Heart right ventricle (tissue), 16 donors: ENCODE results near the gene CCT7. TPM values are rescaled to one million over a fixed set of nuclear protein-coding genes. Genes with fewer than 3 reads are reported as not detected.

Experiments used
- ATAC-seq, 8 donors: fragments of 200-7000 bp; cut with Tn5 transposase; one replicate each; pipeline ENCODE4 v1.9.1; 2020; ENCODE audit warnings: mild to moderate bottlenecking in 8 of 8, moderate library complexity in 8 of 8, moderate number of reproducible peaks in 1 of 8
- DNase-seq, 2 donors: peaks; one replicate each; pipeline ENCODE4 v3.0.0-alpha.2; 2020
- H3K27ac ChIP-seq, 10 donors: fragments of 200-600 bp; sonication (generic) in 2 of 10; one replicate each; pipeline versions ENCODE4 v1.5.0 to v1.8.0; 2020 to 2022; ENCODE audit warnings: mild to moderate bottlenecking in 3 of 10
- H3K27me3 ChIP-seq, 7 donors: fragments of 200-600 bp; one replicate each; pipeline ENCODE4 v1.8.0; 2021 to 2022; ENCODE audit warnings: mild to moderate bottlenecking in 2 of 7
- H3K36me3 ChIP-seq, 9 donors: fragments of 200-600 bp; sonication (generic) in 1 of 9; one replicate each; pipeline versions ENCODE4 v1.5.0 to v1.8.0; 2020 to 2022; ENCODE audit warnings: mild to moderate bottlenecking in 2 of 9
- H3K4me1 ChIP-seq, 9 donors: fragments of 200-600 bp; sonication (generic) in 1 of 9; one replicate each; pipeline versions ENCODE4 v1.5.0 to v1.8.0; 2020 to 2022; ENCODE audit warnings: mild to moderate bottlenecking in 4 of 9
- H3K4me3 ChIP-seq, 10 donors: fragments of 200-600 bp; sonication (generic) in 2 of 10; one replicate each; pipeline versions ENCODE4 v1.5.0 to v1.8.0; 2020 to 2022; ENCODE audit warnings: mild to moderate bottlenecking in 7 of 10, moderate library complexity in 2 of 10
- H3K9me3 ChIP-seq, 11 donors: fragments of 200-600 bp in 10 of 11; sonication (generic) in 2 of 11; one replicate each; pipeline versions ENCODE4 v1.5.0 to v1.8.0; 2013 to 2022; ENCODE audit warnings: mild to moderate bottlenecking in 2 of 11, control low read depth in 1 of 11, moderate library complexity in 1 of 11
- WGBS, 2 donors: extraction: QIAGEN DNeasy Blood & Tissue Kit; methylation state at CpG; one replicate each; pipeline ENCODE4 v1.1.7; 2013; ENCODE audit warnings: inconsistent platforms in 1 of 2; 5-methylcytosine and 5-hydroxymethylcytosine counted together
- intact Hi-C, 10 donors: fragments of 100-400 bp; cut with DNase I; formaldehyde crosslinking; loops; one replicate each; pipeline versions ENCODE4 v1.11.1 to v1.14.2; 2022
- polyA plus RNA-seq, 2 donors: library from polyadenylated mRNA; stranded (reverse); fragments of 200-250 nt; gene quantifications; one replicate each; pipeline ENCODE4 v1.2.3, GENCODE V29; 2013
- total RNA-seq, 10 donors: library from RNA; stranded (reverse); fragmentation: NEBNext Ultra II Directional in 3 of 10; extraction: Animal tissue kit (Norgen Biotek cat#: 25700) in 3 of 10; gene quantifications; one replicate each; pipeline versions ENCODE4 v1.2.1 to v1.2.4, GENCODE V29; 2021 to 2023
- TF ChIP-seq, protein P1 (sequence below), 9 donors: fragments of 200-600 bp; sonication (generic) in 2 of 9; IDR thresholded peaks; one replicate each; pipeline versions ENCODE4 v1.5.0 to v1.8.0; 2021 to 2022; ENCODE audit warnings: antibody characterized with exemption in 9 of 9, mild to moderate bottlenecking in 5 of 9, moderate library complexity in 1 of 9
- donor health status: Arrhythmogenic right ventricular cardiomyopathy.
- donor health status: ischemic (EF 13 %, LVEDD 7.1; RV severe dilation, severe dysfunction).
- donor health status: healthy with polysubstance abuse.
- donor health status: DM: no; HTN: yes; CAD: no.
- donor health status: DM: no; HTN: no; CAD: no.
- donor health status: ischemic (EF 25% LVEDD 6.9; RV normal size, moderate dysfunction).
- donor health status: ischemic (EF 25% LVEDD 5.7; RV mildly dilated, moderate dysfunction).
- donor health status: healthy.
- donor health status: DM: yes; HTN: yes; CAD: no.
- donor health status: Ischemic cardiomyopathy.
- donor health status: ischemic (EF 35%, LVEDD 5.7; RV mildly dilated, moderate dysfunction).
- donor health status: nonischemic (EF 11% LVEDD 7.7; RV severe dilation, severe dysfunction).
- donor health status: DM: yes; HTN: yes; CAD: no.
- donor health status: PGD.
- donor health status: ischemic (EF 29% LVEDD 5.4; RV normal size, mild dysfunction).
- donor health status: nonischemic (EF 23%, LVEDD 6.1; RV moderate dilation, normal function).

Gene CCT7
- total and polyA plus RNA-seq, 12 donors = 162 to 332 (median 180) TPM

DNA sequence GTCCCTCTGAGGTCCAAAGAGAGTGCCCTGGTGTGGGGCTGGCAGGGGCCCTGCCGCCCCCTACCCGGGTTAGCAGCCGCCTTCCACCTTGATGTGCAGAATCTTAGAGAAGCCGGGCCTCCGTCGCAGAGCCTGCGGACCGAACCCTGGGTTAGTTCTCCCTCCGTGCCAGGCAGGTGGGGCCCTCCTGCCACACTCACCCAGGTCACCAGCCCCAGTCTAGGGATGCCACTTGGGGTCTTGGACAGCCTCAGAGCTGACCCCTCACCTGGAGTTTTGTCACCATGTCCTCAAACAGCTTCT, 24.8 kb downstream of the CCT7 start:
- no peak overlapping the region for H3K27ac ChIP-seq
- no peak overlapping the region for H3K4me3 ChIP-seq
- peaks cover 0 to 14% (median 3%) of the 10 kb centered on the region in 9 donors for H3K36me3 ChIP-seq
- 95 to 98% methylated on average over 9 of the region's 9 CpGs for WGBS, 2 donors
- H3K27me3 ChIP-seq = peaks cover 0 to 4% (median 0%) of the 10 kb centered on the region in 7 donors
- no peak for DNase-seq
- TF ChIP-seq, protein P1, sequence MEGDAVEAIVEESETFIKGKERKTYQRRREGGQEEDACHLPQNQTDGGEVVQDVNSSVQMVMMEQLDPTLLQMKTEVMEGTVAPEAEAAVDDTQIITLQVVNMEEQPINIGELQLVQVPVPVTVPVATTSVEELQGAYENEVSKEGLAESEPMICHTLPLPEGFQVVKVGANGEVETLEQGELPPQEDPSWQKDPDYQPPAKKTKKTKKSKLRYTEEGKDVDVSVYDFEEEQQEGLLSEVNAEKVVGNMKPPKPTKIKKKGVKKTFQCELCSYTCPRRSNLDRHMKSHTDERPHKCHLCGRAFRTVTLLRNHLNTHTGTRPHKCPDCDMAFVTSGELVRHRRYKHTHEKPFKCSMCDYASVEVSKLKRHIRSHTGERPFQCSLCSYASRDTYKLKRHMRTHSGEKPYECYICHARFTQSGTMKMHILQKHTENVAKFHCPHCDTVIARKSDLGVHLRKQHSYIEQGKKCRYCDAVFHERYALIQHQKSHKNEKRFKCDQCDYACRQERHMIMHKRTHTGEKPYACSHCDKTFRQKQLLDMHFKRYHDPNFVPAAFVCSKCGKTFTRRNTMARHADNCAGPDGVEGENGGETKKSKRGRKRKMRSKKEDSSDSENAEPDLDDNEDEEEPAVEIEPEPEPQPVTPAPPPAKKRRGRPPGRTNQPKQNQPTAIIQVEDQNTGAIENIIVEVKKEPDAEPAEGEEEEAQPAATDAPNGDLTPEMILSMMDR (IDR thresholded peaks at IDR 0.05) = no peak
- ATAC-seq = no peak
- intact Hi-C loops = no loop called here
- no peaks in the 10 kb centered on the region for H3K9me3 ChIP-seq
- H3K4me1 ChIP-seq = peaks cover 0 to 5% (median 0%) of the 10 kb centered on the region in 9 donors

DNA sequence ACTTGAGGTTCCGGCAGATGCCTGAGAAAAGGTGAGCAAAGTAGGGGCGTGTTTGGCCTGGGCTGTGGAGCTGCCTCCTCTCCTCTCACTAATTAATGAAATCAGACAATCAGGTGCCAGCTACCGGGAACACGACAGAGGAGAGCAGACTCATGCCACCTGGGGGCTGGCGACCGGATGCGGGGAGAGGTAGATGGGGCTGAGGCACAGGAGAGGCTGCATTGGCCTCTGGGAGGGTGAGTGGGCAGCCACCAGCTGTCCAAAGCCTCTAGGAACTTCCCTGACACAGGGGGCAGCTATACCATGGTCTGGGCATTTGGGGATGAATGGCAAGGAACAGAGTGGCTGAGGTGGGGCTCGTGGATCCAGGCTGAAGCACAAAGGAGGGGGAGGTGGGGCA, 25.2 kb downstream of the CCT7 start:
- intact Hi-C loops = no loop called here
- DNase-seq (no peak), ATAC-seq (no peak)
- H3K27me3 ChIP-seq = peaks cover 0 to 4% (median 0%) of the 10 kb centered on the region in 7 donors
- peaks cover 0 to 5% (median 0%) of the 10 kb centered on the region in 9 donors for H3K4me1 ChIP-seq
- WGBS, 2 donors = 91 to 93% methylated on average over 8 of the region's 8 CpGs
- TF ChIP-seq, protein P1 (IDR thresholded peaks at IDR 0.05) = no peak
- no peaks in the 10 kb centered on the region for H3K9me3 ChIP-seq
- H3K36me3 ChIP-seq = peaks cover 0 to 10% (median 0%) of the 10 kb centered on the region in 9 donors
- H3K27ac ChIP-seq = no peak overlapping the region
- H3K4me3 ChIP-seq = no peak overlapping the region

DNA sequence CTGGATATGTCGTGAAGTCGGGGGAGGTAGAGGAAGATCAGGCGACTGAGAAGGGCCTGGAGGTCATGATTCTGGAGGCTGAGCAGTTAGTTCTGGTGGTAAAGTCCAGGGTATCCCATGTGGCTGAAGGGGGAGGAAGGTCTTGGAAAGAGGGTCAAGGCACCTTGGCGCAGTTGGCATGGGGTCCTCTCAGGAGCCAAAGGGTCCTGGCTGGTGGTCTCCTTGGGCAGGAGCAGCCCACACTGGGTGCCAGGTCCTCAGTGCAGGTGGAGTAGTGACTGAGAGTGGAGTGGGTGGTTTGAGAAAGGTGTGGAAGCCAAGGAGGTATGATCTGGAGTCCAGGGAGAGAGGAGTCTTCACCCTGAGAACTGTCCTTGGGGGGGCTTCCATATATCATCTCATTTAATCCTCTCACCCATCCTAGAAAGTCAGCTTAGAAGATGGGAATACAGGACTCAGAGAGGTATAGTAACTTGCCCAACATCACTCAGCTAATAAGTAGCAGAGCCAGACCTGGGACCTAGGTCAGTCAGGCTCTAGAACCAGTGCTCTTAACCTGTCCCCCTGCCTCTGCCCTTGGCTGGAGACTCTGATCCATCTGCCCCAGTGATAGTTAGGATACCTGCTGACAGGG, 25.7 kb downstream of the CCT7 start:
- Histone ChIP-seq H3K27ac (no peak overlapping the region), H3K9me3 (no peaks in the 10 kb centered on the region), H3K36me3 (peaks cover 0 to 5% (median 0%) of the 10 kb centered on the region in 9 donors), H3K4me3 (no peak overlapping the region), H3K27me3 (peaks cover 0 to 4% (median 2%) of the 10 kb centered on the region in 7 donors), H3K4me1 (peaks cover 0 to 5% (median 0%) of the 10 kb centered on the region in 9 donors)
- TF ChIP-seq, protein P1 (IDR thresholded peaks at IDR 0.05) = no peak
- ATAC-seq (no peak), DNase-seq (no peak)
- 70 to 95% methylated on average over 4 of the region's 4 CpGs for whole genome bisulfite sequencing, 2 donors
- intact Hi-C loops = no loop called here

DNA sequence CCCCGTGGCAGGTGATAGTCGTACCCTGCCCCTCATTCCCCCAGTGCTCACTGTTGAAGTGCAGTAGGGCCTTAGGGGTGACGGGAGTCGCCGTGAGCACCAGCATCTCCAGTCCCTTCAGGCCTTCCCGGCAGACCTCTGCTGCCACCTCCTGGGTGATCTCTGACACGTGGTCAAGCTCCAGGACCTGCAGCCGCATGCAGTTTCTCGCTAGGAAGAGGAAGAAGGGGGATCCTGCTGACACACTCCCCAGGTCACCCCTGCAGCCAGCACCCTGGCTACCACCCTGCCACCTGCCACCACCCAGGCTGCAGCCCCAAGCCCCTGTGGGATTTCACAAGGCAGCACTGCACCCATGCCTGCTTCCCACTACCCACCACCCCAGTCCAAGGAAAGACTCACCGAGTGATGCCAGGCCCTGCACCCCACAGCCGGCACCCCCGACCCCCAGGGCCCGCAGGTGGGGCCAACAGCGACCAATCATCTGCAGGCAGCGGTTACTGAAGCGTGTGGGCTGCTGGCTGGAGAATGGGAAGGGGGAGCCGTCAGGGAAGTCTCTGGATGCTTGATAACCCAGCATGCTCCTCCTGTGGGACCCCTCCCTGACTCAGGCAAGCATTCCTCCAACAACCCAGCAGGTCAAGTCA, 26.4 kb downstream of the CCT7 start:
- Histone ChIP-seq H3K27ac (no peak overlapping the region), H3K27me3 (peaks cover 0 to 11% (median 6%) of the 10 kb centered on the region in 7 donors), H3K9me3 (no peaks in the 10 kb centered on the region), H3K4me3 (no peak overlapping the region), H3K36me3 (no peaks in the 10 kb centered on the region), H3K4me1 (peaks cover 0 to 5% (median 0%) of the 10 kb centered on the region in 9 donors)
- ATAC-seq (peak in 7 of 8 donors; percentile 43 to 75 (median 52)), DNase-seq (peak in 1 of 2 donors; percentile 38)
- TF ChIP-seq, protein P1 (IDR thresholded peaks at IDR 0.05) = peak in 7 of 9 donors; percentile 41 to 60 (median 54)
- intact Hi-C loops = no loop called here
- 10 to 21% methylated on average over 17 of the region's 17 CpGs for WGBS, 2 donors
